ENCODE results near the gene HSF5. TPM values are rescaled to one million over a fixed set of nuclear protein-coding genes. Genes with fewer than 3 reads are reported as not detected.

Gene HSF5
- under 0.01 TPM in 1 of 2 replicates, not detected in the other for total RNA-seq

- DNase-seq (ENCODE audit: low read depth) (no peak), FAIRE-seq (no peak)
- Histone ChIP-seq H3K4me3 (ENCODE audit: low read depth, low read length) (no peak within 1 kb of the TSS), H3K36me3 (ENCODE audit: control insufficient read depth, insufficient read depth, low read length) (no peaks in the 10 kb centered on the region), H3K27me3 (ENCODE audit: control insufficient read depth, insufficient read depth, low read length) (peaks cover under 1% of the 10 kb centered on the region)
- TF ChIP-seq CTCF (IDR thresholded peaks at IDR 0.05; ENCODE audit: insufficient read depth, low read length, severe bottlenecking) = peak; percentile 24
Observed at GRCh38 chr17:58487589-58488427, at the start of gene HSF5. TSS of gene HSF5 (minus strand) at chr17:58488408. CDS start at chr17:58488274, 134 bp downstream.

- no peaks in the 10 kb centered on the region for H3K36me3 ChIP-seq (ENCODE audit: control insufficient read depth, insufficient read depth, low read length)
- TF ChIP-seq CTCF (IDR thresholded peaks at IDR 0.05; ENCODE audit: insufficient read depth, low read length, severe bottlenecking) = no peak
- FAIRE-seq (peak; percentile 32), DNase-seq (ENCODE audit: low read depth) (no peak)
- H3K4me3 ChIP-seq (ENCODE audit: low read depth, low read length) = no peak overlapping the region
- peaks cover 3% of the 10 kb centered on the region for H3K27me3 ChIP-seq (ENCODE audit: control insufficient read depth, insufficient read depth, low read length)
Observed at GRCh38 chr17:58537266-58537665, 49.1 kb upstream of the HSF5 start.

- no peak for FAIRE-seq
- no peak for TF ChIP-seq CTCF (IDR thresholded peaks at IDR 0.05; ENCODE audit: insufficient read depth, low read length, severe bottlenecking)
- peaks cover 3% of the 10 kb centered on the region for H3K27me3 ChIP-seq (ENCODE audit: control insufficient read depth, insufficient read depth, low read length)
- H3K4me3 ChIP-seq (ENCODE audit: low read depth, low read length) = no peak overlapping the region
- no peak for DNase-seq (ENCODE audit: low read depth)
- H3K36me3 ChIP-seq (ENCODE audit: control insufficient read depth, insufficient read depth, low read length) = no peaks in the 10 kb centered on the region
Observed at GRCh38 chr17:58536542-58536941, 48.3 kb upstream of the HSF5 start.

GRCh38 chr17:58535431-58535830 lies 47.2 kb upstream of the HSF5 start:
- Histone ChIP-seq H3K36me3 (ENCODE audit: control insufficient read depth, insufficient read depth, low read length) (no peaks in the 10 kb centered on the region), H3K4me3 (ENCODE audit: low read depth, low read length) (no peak overlapping the region), H3K27me3 (ENCODE audit: control insufficient read depth, insufficient read depth, low read length) (peaks cover 3% of the 10 kb centered on the region)
- DNase-seq (ENCODE audit: low read depth) = peak; percentile 32
- FAIRE-seq = no peak
- TF ChIP-seq CTCF (IDR thresholded peaks at IDR 0.05; ENCODE audit: insufficient read depth, low read length, severe bottlenecking) = no peak

GRCh38 chr17:58534901-58535421 lies 46.8 kb upstream of the HSF5 start:
- no peak for TF ChIP-seq CTCF (IDR thresholded peaks at IDR 0.05; ENCODE audit: insufficient read depth, low read length, severe bottlenecking)
- Histone ChIP-seq H3K36me3 (ENCODE audit: control insufficient read depth, insufficient read depth, low read length) (no peaks in the 10 kb centered on the region), H3K27me3 (ENCODE audit: control insufficient read depth, insufficient read depth, low read length) (peaks cover 3% of the 10 kb centered on the region), H3K4me3 (ENCODE audit: low read depth, low read length) (no peak overlapping the region)
- FAIRE-seq (peak; percentile 62), DNase-seq (ENCODE audit: low read depth) (peak; percentile 72)
